ENCODE measurements around the gene TYK2. TPM values are rescaled to one million over a fixed set of nuclear protein-coding genes. Genes with fewer than 3 reads are reported as not detected.
A peak's percentile ranks its signal among the peaks of the same experiment; 100 is the strongest.

Gene TYK2
- total and polyA plus RNA-seq, 2 of the 13 experiments (the other 11 are each of a cell fraction or from before 2014, with no cell fraction given): 38.8 to 60.1 TPM

- TF ChIP-seq ASH2L (IDR thresholded peaks at IDR 0.05; ENCODE audit: insufficient read length, low read depth, low read length) (peak; percentile 85), ZNF891 (CRISPR knock-in tag; IDR thresholded peaks at IDR 0.05) (peak; percentile 81), ZIK1 (CRISPR knock-in tag; IDR thresholded peaks at IDR 0.05; ENCODE audit: borderline replicate concordance, low read depth) (peak; percentile 23; the same call in 1 of the 2 replicates), ZNF232 (CRISPR knock-in tag; IDR thresholded peaks at IDR 0.05; ENCODE audit: borderline replicate concordance) (peak; percentile 82; the same call in 1 of the 2 replicates), ZNF225 (CRISPR knock-in tag; IDR thresholded peaks at IDR 0.05) (peak; percentile 53; the same call in 1 of the 2 replicates), FOXM1 (CRISPR knock-in tag; IDR thresholded peaks at IDR 0.05) (0 out of 2 replicates have a peak, but pooled peaks have one; percentile 45), MIXL1 (CRISPR knock-in tag; IDR thresholded peaks at IDR 0.05) (peak; percentile 53), SAFB2 (CRISPR knock-in tag; IDR thresholded peaks at IDR 0.05; ENCODE audit: borderline replicate concordance, low read depth) (peak; percentile 25; the same call in 1 of the 2 replicates)
Measured at GRCh38 chr19:10416380-10417257, 36.2 kb upstream of the TYK2 start (continued).

GRCh38 chr19:10416083-10416379, 35.7 kb upstream of the TYK2 start:
- CTCF ChIA-PET (ENCODE audit: low intra/inter-chr PET ratio, low total read pairs): interaction anchor here (3.1 kb wide), 1 partner anchor 12 kb away, joined by 37 read pairs; the partner anchor contains the start of gene CDC37
- Histone ChIP-seq H3K4me3 (replicated peaks in 1 of 3; ENCODE audit: insufficient read depth in 1 of 3, low read depth in 2 of 3, low read length in 3 of 3) (peak overlapping the region; percentile 60 to 81 (median 67)), H4K20me1 (ENCODE audit: insufficient read depth, low read length) (no peaks in the 10 kb centered on the region; the same call in 1 of the 2 replicates), H3K4me1 (ENCODE audit: insufficient read depth, low read length) (peaks cover 34% of the 10 kb centered on the region), H3K27me3 (ENCODE audit: control insufficient read depth in 1 of 2, insufficient read depth in 2 of 2, low read length in 2 of 2) (peaks cover 14 to 38% of the 10 kb centered on the region in 2 experiments), H3K27ac (ENCODE audit: extremely low read length, insufficient read depth, low read length) (peak overlapping the region; percentile 58), H3K4me2 (ENCODE audit: low read depth, low read length) (peak overlapping the region; percentile 99), H3K79me2 (ENCODE audit: insufficient read depth, low read length) (no peaks in the 10 kb centered on the region), H3K9ac (ENCODE audit: insufficient read depth, low read depth, low read length) (peak overlapping the region; percentile 64), H3K9me3 (ENCODE audit: low read length) (peaks cover 4% of the 10 kb centered on the region; the same call in 1 of the 2 replicates), H2AFZ (ENCODE audit: low read length) (peak overlapping the region; percentile 73), H3K36me3 (replicated peaks in 1 of 2; ENCODE audit: control insufficient read depth in 1 of 2, insufficient read depth in 2 of 2, low read length in 2 of 2) (no peaks in the 10 kb centered on the region)
- FAIRE-seq (no peak), DNase-seq (ENCODE audit: low spot score) (no peak), ATAC-seq (no peak)
- in situ Hi-C loops (cut with HindIII; ENCODE audit: extremely low pct_ligation_motif_present, low pct_unique_long_range_greater_than_20kb) (no loop called here), intact Hi-C loops (cut with micrococcal nuclease; ENCODE audit: unreplicated experiment) (no loop called here)
- POLR2A ChIA-PET: interaction anchor here (1.0 to 1.8 kb wide), 5 partner anchors 12 to 155 kb away, joined by 3 to 12 read pairs (median 4); partner anchors contain the start of genes CDC37, ICAM1 and TYK2
- no TSS peak for BruUV-seq (replicated peaks)
- 2% methylated on average over 8 of the region's 9 CpGs for WGBS (ENCODE audit: low lambda C conversion rate)
- TF ChIP-seq GABPB1 (CRISPR knock-in tag; IDR thresholded peaks at IDR 0.05) (no peak), ZNF761 (CRISPR knock-in tag; conservative IDR thresholded peaks at IDR 0.05) (no peak), ZNF790 (CRISPR knock-in tag; IDR thresholded peaks at IDR 0.05; ENCODE audit: borderline replicate concordance) (0 out of 2 replicates have a peak, but pooled peaks have one; percentile 74), ZNF703 (CRISPR knock-in tag; IDR thresholded peaks at IDR 0.05; ENCODE audit: borderline replicate concordance) (0 out of 2 replicates have a peak, but pooled peaks have one; percentile 7)
- TF ChIP-seq, protein P1, sequence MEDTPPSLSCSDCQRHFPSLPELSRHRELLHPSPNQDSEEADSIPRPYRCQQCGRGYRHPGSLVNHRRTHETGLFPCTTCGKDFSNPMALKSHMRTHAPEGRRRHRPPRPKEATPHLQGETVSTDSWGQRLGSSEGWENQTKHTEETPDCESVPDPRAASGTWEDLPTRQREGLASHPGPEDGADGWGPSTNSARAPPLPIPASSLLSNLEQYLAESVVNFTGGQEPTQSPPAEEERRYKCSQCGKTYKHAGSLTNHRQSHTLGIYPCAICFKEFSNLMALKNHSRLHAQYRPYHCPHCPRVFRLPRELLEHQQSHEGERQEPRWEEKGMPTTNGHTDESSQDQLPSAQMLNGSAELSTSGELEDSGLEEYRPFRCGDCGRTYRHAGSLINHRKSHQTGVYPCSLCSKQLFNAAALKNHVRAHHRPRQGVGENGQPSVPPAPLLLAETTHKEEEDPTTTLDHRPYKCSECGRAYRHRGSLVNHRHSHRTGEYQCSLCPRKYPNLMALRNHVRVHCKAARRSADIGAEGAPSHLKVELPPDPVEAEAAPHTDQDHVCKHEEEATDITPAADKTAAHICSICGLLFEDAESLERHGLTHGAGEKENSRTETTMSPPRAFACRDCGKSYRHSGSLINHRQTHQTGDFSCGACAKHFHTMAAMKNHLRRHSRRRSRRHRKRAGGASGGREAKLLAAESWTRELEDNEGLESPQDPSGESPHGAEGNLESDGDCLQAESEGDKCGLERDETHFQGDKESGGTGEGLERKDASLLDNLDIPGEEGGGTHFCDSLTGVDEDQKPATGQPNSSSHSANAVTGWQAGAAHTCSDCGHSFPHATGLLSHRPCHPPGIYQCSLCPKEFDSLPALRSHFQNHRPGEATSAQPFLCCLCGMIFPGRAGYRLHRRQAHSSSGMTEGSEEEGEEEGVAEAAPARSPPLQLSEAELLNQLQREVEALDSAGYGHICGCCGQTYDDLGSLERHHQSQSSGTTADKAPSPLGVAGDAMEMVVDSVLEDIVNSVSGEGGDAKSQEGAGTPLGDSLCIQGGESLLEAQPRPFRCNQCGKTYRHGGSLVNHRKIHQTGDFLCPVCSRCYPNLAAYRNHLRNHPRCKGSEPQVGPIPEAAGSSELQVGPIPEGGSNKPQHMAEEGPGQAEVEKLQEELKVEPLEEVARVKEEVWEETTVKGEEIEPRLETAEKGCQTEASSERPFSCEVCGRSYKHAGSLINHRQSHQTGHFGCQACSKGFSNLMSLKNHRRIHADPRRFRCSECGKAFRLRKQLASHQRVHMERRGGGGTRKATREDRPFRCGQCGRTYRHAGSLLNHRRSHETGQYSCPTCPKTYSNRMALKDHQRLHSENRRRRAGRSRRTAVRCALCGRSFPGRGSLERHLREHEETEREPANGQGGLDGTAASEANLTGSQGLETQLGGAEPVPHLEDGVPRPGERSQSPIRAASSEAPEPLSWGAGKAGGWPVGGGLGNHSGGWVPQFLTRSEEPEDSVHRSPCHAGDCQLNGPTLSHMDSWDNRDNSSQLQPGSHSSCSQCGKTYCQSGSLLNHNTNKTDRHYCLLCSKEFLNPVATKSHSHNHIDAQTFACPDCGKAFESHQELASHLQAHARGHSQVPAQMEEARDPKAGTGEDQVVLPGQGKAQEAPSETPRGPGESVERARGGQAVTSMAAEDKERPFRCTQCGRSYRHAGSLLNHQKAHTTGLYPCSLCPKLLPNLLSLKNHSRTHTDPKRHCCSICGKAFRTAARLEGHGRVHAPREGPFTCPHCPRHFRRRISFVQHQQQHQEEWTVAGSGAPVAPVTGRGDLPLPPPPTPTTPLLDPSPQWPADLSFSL (CRISPR knock-in tag; IDR thresholded peaks at IDR 0.05): peak; percentile 69
